HEK293 (cell line): ENCODE data around the gene PEAK3.

Source experiments
- EGR2 ChIP-seq: fragments of 450-650 bp; formaldehyde crosslinking; IDR thresholded peaks from 2 replicates; pipeline ENCODE4 v1.5.1; 2016; ENCODE audit warnings: low read depth, missing biosample characterization, missing genetic modification characterization
- HOXA7 ChIP-seq: sonication (generic); formaldehyde crosslinking; IDR thresholded peaks from 2 replicates; pipeline ENCODE4 v1.8.1; 2022; ENCODE audit warnings: missing genetic modification reagents, borderline replicate concordance
- HOXD13 ChIP-seq: sonication (generic); formaldehyde crosslinking; IDR thresholded peaks from 2 replicates; pipeline ENCODE4 v1.8.0; 2022; ENCODE audit warnings: missing genetic modification reagents, borderline replicate concordance
- INSM2 ChIP-seq: fragments of 450-650 bp; formaldehyde crosslinking; IDR thresholded peaks from 2 replicates; pipeline ENCODE4 v1.5.1; 2016; ENCODE audit warnings: missing biosample characterization, missing genetic modification characterization
- KLF9 ChIP-seq: fragments of 450-650 bp; formaldehyde crosslinking; IDR thresholded peaks from 2 replicates; pipeline ENCODE4 v1.5.1; 2016; ENCODE audit warnings: missing biosample characterization, missing genetic modification characterization, low read depth
- MYNN ChIP-seq: fragments of 450-650 bp; formaldehyde crosslinking; IDR thresholded peaks from 2 replicates; pipeline ENCODE4 v1.5.1; 2016; ENCODE audit warnings: missing biosample characterization, missing genetic modification characterization, borderline replicate concordance
- YY1 ChIP-seq: fragments of 450-650 bp; formaldehyde crosslinking; IDR thresholded peaks from 2 replicates; pipeline ENCODE4 v1.5.1; 2018; ENCODE audit warnings: missing biosample characterization, missing genetic modification characterization
- ZBTB48 ChIP-seq: fragments of 450-650 bp; formaldehyde crosslinking; IDR thresholded peaks from 2 replicates; pipeline ENCODE4 v1.5.1; 2016; ENCODE audit warnings: missing biosample characterization, missing genetic modification characterization
- ZBTB8A ChIP-seq: fragments of 450-650 bp; formaldehyde crosslinking; IDR thresholded peaks from 2 replicates; pipeline ENCODE4 v1.5.1; 2016; ENCODE audit warnings: missing biosample characterization, missing genetic modification characterization
- ZNF10 ChIP-seq: fragments of 450-650 bp; formaldehyde crosslinking; IDR thresholded peaks from 2 replicates; pipeline ENCODE4 v1.5.1; 2017; ENCODE audit warnings: missing biosample characterization, missing genetic modification characterization
- ZNF112 ChIP-seq: fragments of 450-650 bp; formaldehyde crosslinking; IDR thresholded peaks from 2 replicates; pipeline ENCODE4 v1.5.0; 2017; ENCODE audit warnings: missing biosample characterization, missing genetic modification characterization
- ZNF140 ChIP-seq: fragments of 450-650 bp; formaldehyde crosslinking; IDR thresholded peaks from 2 replicates; pipeline ENCODE4 v1.5.1; 2016; ENCODE audit warnings: missing biosample characterization, missing genetic modification characterization
- ZNF16 ChIP-seq: fragments of 450-650 bp; formaldehyde crosslinking; IDR thresholded peaks from 2 replicates; pipeline ENCODE4 v1.5.1; 2016; ENCODE audit warnings: low read depth, missing biosample characterization, missing genetic modification characterization
- ZNF174 ChIP-seq: fragments of 450-650 bp; formaldehyde crosslinking; IDR thresholded peaks from 2 replicates; pipeline ENCODE4 v1.5.0; 2017; ENCODE audit warnings: missing biosample characterization, mild to moderate bottlenecking, missing genetic modification characterization
- ZNF18 ChIP-seq: fragments of 450-650 bp; formaldehyde crosslinking; IDR thresholded peaks from 2 replicates; pipeline ENCODE4 v1.5.1; 2016; ENCODE audit warnings: missing biosample characterization, missing genetic modification characterization
- ZNF19 ChIP-seq: fragments of 450-650 bp; formaldehyde crosslinking; IDR thresholded peaks from 2 replicates; pipeline ENCODE4; 2016; ENCODE audit warnings: missing biosample characterization, missing genetic modification characterization, low read depth
- ZNF24 ChIP-seq: fragments of 450-650 bp; formaldehyde crosslinking; IDR thresholded peaks from 2 replicates; pipeline ENCODE4 v1.5.1; 2016; ENCODE audit warnings: missing biosample characterization, missing genetic modification characterization
- ZNF248 ChIP-seq: fragments of 450-650 bp; formaldehyde crosslinking; IDR thresholded peaks from 2 replicates; pipeline ENCODE4 v1.5.1; 2017; ENCODE audit warnings: missing biosample characterization, missing genetic modification characterization
- ZNF362 ChIP-seq: fragments of 450-650 bp; formaldehyde crosslinking; IDR thresholded peaks from 2 replicates; pipeline ENCODE4 v1.5.1; 2016; ENCODE audit warnings: missing biosample characterization, missing genetic modification characterization
- ZNF423 ChIP-seq: fragments of 450-650 bp; formaldehyde crosslinking; IDR thresholded peaks from 2 replicates; pipeline ENCODE4 v1.5.1; 2016; ENCODE audit warnings: missing biosample characterization, missing genetic modification characterization
- ZNF426 ChIP-seq: fragments of 450-650 bp; formaldehyde crosslinking; IDR thresholded peaks from 2 replicates; pipeline ENCODE4 v1.5.1; 2017; ENCODE audit warnings: missing biosample characterization, missing genetic modification characterization, mild to moderate bottlenecking, inconsistent platforms, moderate library complexity
- ZNF510 ChIP-seq: fragments of 450-650 bp; formaldehyde crosslinking; IDR thresholded peaks from 2 replicates; pipeline ENCODE4 v1.5.1; 2018; ENCODE audit warnings: mild to moderate bottlenecking, missing genetic modification characterization, missing biosample characterization; ENCODE audit not compliant: insufficient replicate concordance
- ZNF555 ChIP-seq: fragments of 450-650 bp; formaldehyde crosslinking; conservative IDR thresholded peaks from 2 replicates; pipeline ENCODE4 v1.5.1; 2017; ENCODE audit warnings: missing biosample characterization, mild to moderate bottlenecking, missing genetic modification characterization, inconsistent platforms
- ZNF571 ChIP-seq: fragments of 450-650 bp; formaldehyde crosslinking; IDR thresholded peaks from 2 replicates; pipeline ENCODE4 v1.5.0; 2017; ENCODE audit warnings: missing biosample characterization, missing genetic modification characterization
- ZNF660 ChIP-seq: fragments of 450-650 bp; IDR thresholded peaks from 2 replicates; pipeline ENCODE4 v1.5.1; 2018; ENCODE audit warnings: missing biosample characterization, mild to moderate bottlenecking, missing genetic modification characterization
- ZNF777 ChIP-seq: fragments of 450-650 bp; formaldehyde crosslinking; IDR thresholded peaks from 2 replicates; pipeline ENCODE4 v1.5.1; 2017; ENCODE audit warnings: missing biosample characterization, missing genetic modification characterization, borderline replicate concordance
- ZSCAN23 ChIP-seq: fragments of 450-650 bp; formaldehyde crosslinking; IDR thresholded peaks from 2 replicates; pipeline ENCODE4 v1.5.1; 2016; ENCODE audit warnings: missing biosample characterization, missing genetic modification characterization
- TF ChIP-seq, protein P1 (sequence below): fragments of 450-650 bp; formaldehyde crosslinking; conservative IDR thresholded peaks from 2 replicates; pipeline ENCODE4 v1.5.1; 2016; ENCODE audit warnings: low read depth, missing biosample characterization, missing genetic modification characterization
- TF ChIP-seq, protein P2 (sequence below): fragments of 450-650 bp; formaldehyde crosslinking; IDR thresholded peaks from 2 replicates; pipeline ENCODE4 v1.5.1; 2016; ENCODE audit warnings: missing biosample characterization, missing genetic modification characterization

The PEAK3 gene

DNA sequence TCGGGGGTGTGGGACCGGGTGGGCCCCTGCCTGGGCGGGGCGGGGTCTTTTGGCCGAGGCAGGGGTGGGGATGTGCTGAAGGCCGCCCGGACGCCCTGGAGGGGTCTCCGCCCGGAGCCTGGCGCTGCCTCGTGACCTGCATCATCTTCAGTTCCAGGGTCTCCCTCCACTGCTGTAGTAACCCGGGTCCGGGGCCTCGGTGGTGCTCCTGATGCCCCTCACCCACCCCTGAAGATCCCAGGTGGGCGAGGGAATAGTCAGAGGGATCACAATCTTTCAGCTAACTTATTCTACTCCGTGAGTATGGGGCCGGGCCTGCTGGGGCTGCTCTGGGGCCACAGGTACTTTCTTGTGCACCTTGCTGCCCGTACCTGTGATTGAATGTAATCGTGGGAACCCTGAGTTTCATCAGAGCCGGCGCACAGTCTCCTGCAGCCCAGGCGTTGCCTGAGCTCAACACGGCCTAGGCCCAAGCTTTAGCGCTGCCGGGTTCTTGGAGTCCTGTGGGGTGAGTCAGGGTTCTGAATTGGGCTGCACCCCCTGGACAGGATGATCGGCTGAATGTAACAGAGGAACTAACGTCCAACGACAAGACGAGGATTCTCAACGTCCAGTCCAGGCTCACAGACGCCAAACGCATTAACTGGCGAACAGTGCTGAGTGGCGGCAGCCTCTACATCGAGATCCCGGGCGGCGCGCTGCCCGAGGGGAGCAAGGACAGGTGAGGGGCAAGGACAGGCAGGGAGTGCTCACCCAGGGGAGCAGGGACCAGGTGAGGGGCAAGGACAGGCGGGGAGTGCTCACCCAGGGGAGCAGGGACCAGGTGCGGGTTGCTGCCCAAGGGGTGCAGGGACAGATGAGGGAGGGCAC lies 10.5 kb downstream of the PEAK3 start (continued):
- TF ChIP-seq, protein P1, sequence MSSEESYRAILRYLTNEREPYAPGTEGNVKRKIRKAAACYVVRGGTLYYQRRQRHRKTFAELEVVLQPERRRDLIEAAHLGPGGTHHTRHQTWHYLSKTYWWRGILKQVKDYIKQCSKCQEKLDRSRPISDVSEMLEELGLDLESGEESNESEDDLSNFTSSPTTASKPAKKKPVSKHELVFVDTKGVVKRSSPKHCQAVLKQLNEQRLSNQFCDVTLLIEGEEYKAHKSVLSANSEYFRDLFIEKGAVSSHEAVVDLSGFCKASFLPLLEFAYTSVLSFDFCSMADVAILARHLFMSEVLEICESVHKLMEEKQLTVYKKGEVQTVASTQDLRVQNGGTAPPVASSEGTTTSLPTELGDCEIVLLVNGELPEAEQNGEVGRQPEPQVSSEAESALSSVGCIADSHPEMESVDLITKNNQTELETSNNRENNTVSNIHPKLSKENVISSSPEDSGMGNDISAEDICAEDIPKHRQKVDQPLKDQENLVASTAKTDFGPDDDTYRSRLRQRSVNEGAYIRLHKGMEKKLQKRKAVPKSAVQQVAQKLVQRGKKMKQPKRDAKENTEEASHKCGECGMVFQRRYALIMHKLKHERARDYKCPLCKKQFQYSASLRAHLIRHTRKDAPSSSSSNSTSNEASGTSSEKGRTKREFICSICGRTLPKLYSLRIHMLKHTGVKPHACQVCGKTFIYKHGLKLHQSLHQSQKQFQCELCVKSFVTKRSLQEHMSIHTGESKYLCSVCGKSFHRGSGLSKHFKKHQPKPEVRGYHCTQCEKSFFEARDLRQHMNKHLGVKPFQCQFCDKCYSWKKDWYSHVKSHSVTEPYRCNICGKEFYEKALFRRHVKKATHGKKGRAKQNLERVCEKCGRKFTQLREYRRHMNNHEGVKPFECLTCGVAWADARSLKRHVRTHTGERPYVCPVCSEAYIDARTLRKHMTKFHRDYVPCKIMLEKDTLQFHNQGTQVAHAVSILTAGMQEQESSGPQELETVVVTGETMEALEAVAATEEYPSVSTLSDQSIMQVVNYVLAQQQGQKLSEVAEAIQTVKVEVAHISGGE (tag by site-specific recombination): peak; percentile 31; the same call in 1 of the 2 replicates
- TF ChIP-seq HOXA7 (CRISPR knock-in tag): no peak
- TF ChIP-seq ZNF423: no peak
- TF ChIP-seq ZNF174 (tag by site-specific recombination): no peak
- no peak for TF ChIP-seq ZNF248 (tag by site-specific recombination)
- TF ChIP-seq ZNF362: no peak
- TF ChIP-seq ZBTB48 (tag by site-specific recombination): peak; percentile 64; the same call in 1 of the 2 replicates
- TF ChIP-seq ZNF555 (tag by site-specific recombination): no peak
- no peak for TF ChIP-seq ZNF112 (tag by site-specific recombination)
- no peak for TF ChIP-seq INSM2 (tag by site-specific recombination)
- no peak for TF ChIP-seq YY1 (tag by site-specific recombination)
- TF ChIP-seq ZNF18 (tag by site-specific recombination): no peak
- TF ChIP-seq ZSCAN23 (tag by site-specific recombination): 0 out of 2 replicates have a peak, but pooled peaks have one; percentile 12
- TF ChIP-seq KLF9 (tag by site-specific recombination): peak; percentile 1; the same call in 1 of the 2 replicates
- TF ChIP-seq, protein P2, sequence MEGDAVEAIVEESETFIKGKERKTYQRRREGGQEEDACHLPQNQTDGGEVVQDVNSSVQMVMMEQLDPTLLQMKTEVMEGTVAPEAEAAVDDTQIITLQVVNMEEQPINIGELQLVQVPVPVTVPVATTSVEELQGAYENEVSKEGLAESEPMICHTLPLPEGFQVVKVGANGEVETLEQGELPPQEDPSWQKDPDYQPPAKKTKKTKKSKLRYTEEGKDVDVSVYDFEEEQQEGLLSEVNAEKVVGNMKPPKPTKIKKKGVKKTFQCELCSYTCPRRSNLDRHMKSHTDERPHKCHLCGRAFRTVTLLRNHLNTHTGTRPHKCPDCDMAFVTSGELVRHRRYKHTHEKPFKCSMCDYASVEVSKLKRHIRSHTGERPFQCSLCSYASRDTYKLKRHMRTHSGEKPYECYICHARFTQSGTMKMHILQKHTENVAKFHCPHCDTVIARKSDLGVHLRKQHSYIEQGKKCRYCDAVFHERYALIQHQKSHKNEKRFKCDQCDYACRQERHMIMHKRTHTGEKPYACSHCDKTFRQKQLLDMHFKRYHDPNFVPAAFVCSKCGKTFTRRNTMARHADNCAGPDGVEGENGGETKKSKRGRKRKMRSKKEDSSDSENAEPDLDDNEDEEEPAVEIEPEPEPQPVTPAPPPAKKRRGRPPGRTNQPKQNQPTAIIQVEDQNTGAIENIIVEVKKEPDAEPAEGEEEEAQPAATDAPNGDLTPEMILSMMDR (tag by site-specific recombination): no peak
- no peak for TF ChIP-seq ZNF16 (tag by site-specific recombination)
- TF ChIP-seq ZBTB8A: no peak
- no peak for TF ChIP-seq ZNF777 (tag by site-specific recombination)
- no peak for TF ChIP-seq ZNF19 (tag by site-specific recombination)
- no peak for TF ChIP-seq EGR2 (tag by site-specific recombination)
- TF ChIP-seq ZNF510 (tag by site-specific recombination): no peak
- no peak for TF ChIP-seq MYNN
- TF ChIP-seq ZNF10 (tag by site-specific recombination): no peak; the same call in 1 of the 2 replicates
- no peak for TF ChIP-seq HOXD13 (CRISPR knock-in tag)
- no peak for TF ChIP-seq ZNF426 (tag by site-specific recombination)
- TF ChIP-seq ZNF24: peak; percentile 44; the same call in 1 of the 2 replicates
- TF ChIP-seq ZNF660 (tag by site-specific recombination): no peak
- TF ChIP-seq ZNF571 (tag by site-specific recombination): no peak
- no peak for TF ChIP-seq ZNF140 (tag by site-specific recombination)
